Natural killer cell (primary cell): ENCODE results near the gene SPEF2. TPM values are rescaled to one million over a fixed set of nuclear protein-coding genes. Genes with fewer than 3 reads are reported as not detected.

Source experiments
- ATAC-seq, 3 donors: fragments of 150-1000 bp in 2 of 3; fragments of 200-7000 bp in 1 of 3; cut with Tn5 transposase; 1 replicate in 1 of 3; 2 replicates in 2 of 3; pipeline ENCODE4 v1.10.0; 2021; ENCODE audit warnings: mild to moderate bottlenecking in 2 of 3, moderate library complexity in 2 of 3
- DNase-seq, 2 donors: peaks; one replicate each; pipeline versions ENCODE4 v3.0.0 to v3.0.0-alpha.2; 2013 to 2021; ENCODE audit warnings: mixed read lengths in 1 of 2
- H3K27ac ChIP-seq: one replicate; pipeline ENCODE4 v1.5.1; 2013; ENCODE audit warnings: mild to moderate bottlenecking, low read length
- H3K27me3 ChIP-seq: one replicate; pipeline ENCODE4 v1.6.1; 2013; ENCODE audit warnings: low read length; ENCODE audit not compliant: control insufficient read depth, insufficient read depth
- H3K36me3 ChIP-seq: one replicate; pipeline ENCODE4 v1.6.1; 2013; ENCODE audit warnings: low read length; ENCODE audit not compliant: control insufficient read depth, insufficient read depth
- H3K4me1 ChIP-seq: one replicate; pipeline ENCODE4 v1.6.1; 2013; ENCODE audit warnings: low read length; ENCODE audit not compliant: control insufficient read depth, insufficient read depth
- H3K4me3 ChIP-seq: one replicate; pipeline ENCODE4 v1.5.1; 2013; ENCODE audit warnings: low read length
- H3K9me3 ChIP-seq: one replicate; pipeline ENCODE4 v1.6.1; 2013; ENCODE audit warnings: low read length; ENCODE audit not compliant: control insufficient read depth, insufficient read depth
- H3K27ac Mint-ChIP-seq, 2 donors: one replicate each; pipeline ENCODE4 v1.8.0; 2022; ENCODE audit warnings: mild to moderate bottlenecking in 2 of 2, mixed read lengths in 2 of 2, moderate library complexity in 1 of 2
- H3K27me3 Mint-ChIP-seq, 2 donors: one replicate each; pipeline ENCODE4 v1.8.0; 2022; ENCODE audit warnings: low read depth in 2 of 2, mixed read lengths in 2 of 2
- H3K36me3 Mint-ChIP-seq: one replicate; pipeline ENCODE4 v1.8.0; 2022; ENCODE audit warnings: mixed read lengths
- H3K4me1 Mint-ChIP-seq, 2 donors: one replicate each; pipeline ENCODE4 v1.8.0; 2022; ENCODE audit warnings: mixed read lengths in 2 of 2
- H3K4me3 Mint-ChIP-seq: one replicate; pipeline ENCODE4 v1.8.0; 2022; ENCODE audit warnings: mild to moderate bottlenecking, moderate library complexity, mixed read lengths
- H3K9me3 Mint-ChIP-seq, 2 donors: one replicate each; pipeline ENCODE4 v1.8.0; 2022; ENCODE audit warnings: mixed read lengths in 2 of 2
- CTCF ChIP-seq: fragments of 200-600 bp; IDR thresholded peaks from one replicate; pipeline ENCODE4 v1.8.0; 2022; ENCODE audit warnings: antibody characterized with exemption
- WGBS: methylation state at CpG from one replicate; pipeline ENCODE4 v1.1.7; 2013; ENCODE audit warnings: missing lambda C conversion rate; ENCODE audit not compliant: insufficient coverage; 5-methylcytosine and 5-hydroxymethylcytosine counted together
- intact Hi-C: fragments of 100-400 bp; cut with micrococcal nuclease; formaldehyde crosslinking; loops from one replicate; pipeline ENCODE4 v1.14.2; 2022
- total RNA-seq, 4 donors: library from RNA; stranded (reverse); fragments of 120-200 nt in 1 of 4; gene quantifications; one replicate each; pipeline versions ENCODE4 v1.2.3 to v1.2.4, GENCODE V29; 2013 to 2022

Gene SPEF2
- total RNA-seq, 3 donors from 2014 or later (not counting 1 experiment from before 2014, with no cell fraction given): 6.2 to 13.1 (median 8.5) TPM

- Mint-ChIP-seq H3K27me3 (peaks cover 0 to 5% of the 10 kb centered on the region in 2 donors), H3K27ac (no peak overlapping the region), H3K4me3 (no peak overlapping the region), H3K4me1 (peaks cover 15 to 18% of the 10 kb centered on the region in 2 donors), H3K36me3 (no peaks in the 10 kb centered on the region), H3K9me3 (no peaks in the 10 kb centered on the region)
- ATAC-seq (no peak), DNase-seq (no peak)
- Histone ChIP-seq H3K4me3 (no peak overlapping the region), H3K27me3 (no peaks in the 10 kb centered on the region), H3K9me3 (no peaks in the 10 kb centered on the region), H3K36me3 (peaks cover 23% of the 10 kb centered on the region), H3K4me1 (no peaks in the 10 kb centered on the region), H3K27ac (peak overlapping the region; percentile 47)
- no peak for TF ChIP-seq CTCF
- intact Hi-C loops: no loop called here
- WGBS: no CpG with 5 or more reads among the region's 1 CpG
Measured at GRCh38 chr5:35861718-35862117, 244.1 kb downstream of the SPEF2 start.

GRCh38 chr5:35862126-35862525 lies 244.5 kb downstream of the SPEF2 start:
- Histone ChIP-seq H3K4me1 (no peaks in the 10 kb centered on the region), H3K27ac (peak overlapping the region; percentile 47), H3K27me3 (no peaks in the 10 kb centered on the region), H3K4me3 (no peak overlapping the region), H3K36me3 (peaks cover 26% of the 10 kb centered on the region), H3K9me3 (no peaks in the 10 kb centered on the region)
- no peak for DNase-seq
- Mint-ChIP-seq H3K27ac (no peak overlapping the region), H3K4me1 (peaks cover 11 to 14% of the 10 kb centered on the region in 2 donors), H3K4me3 (no peak overlapping the region), H3K9me3 (no peaks in the 10 kb centered on the region), H3K36me3 (no peaks in the 10 kb centered on the region), H3K27me3 (peaks cover 0 to 5% of the 10 kb centered on the region in 2 donors)
- WGBS: 54% methylated on average over 2 of the region's 2 CpGs
- intact Hi-C loops: no loop called here
- TF ChIP-seq CTCF: no peak
- no peak for ATAC-seq

GRCh38 chr5:35863159-35863558 lies 245.5 kb downstream of the SPEF2 start:
- H3K9me3 Mint-ChIP-seq: no peaks in the 10 kb centered on the region
- 45% methylated on average over 3 of the region's 3 CpGs for WGBS
- intact Hi-C loops: no loop called here
- H3K36me3 Mint-ChIP-seq: no peaks in the 10 kb centered on the region
- peak overlapping the region; percentile 2 for H3K4me3 ChIP-seq
- H3K4me1 ChIP-seq: no peaks in the 10 kb centered on the region
- no peak for TF ChIP-seq CTCF
- peaks cover 35% of the 10 kb centered on the region for H3K36me3 ChIP-seq
- peaks cover 11 to 13% of the 10 kb centered on the region in 2 donors for H3K4me1 Mint-ChIP-seq
- DNase-seq (no peak), ATAC-seq (no peak)
- peaks cover 0 to 5% of the 10 kb centered on the region in 2 donors for H3K27me3 Mint-ChIP-seq
- H3K27ac ChIP-seq: no peak overlapping the region
- H3K27me3 ChIP-seq: no peaks in the 10 kb centered on the region
- no peak overlapping the region for H3K27ac Mint-ChIP-seq
- no peaks in the 10 kb centered on the region for H3K9me3 ChIP-seq
- H3K4me3 Mint-ChIP-seq: peak overlapping the region; percentile 4

Other genes starting within 250 kb of the SPEF2 start
- gene IL7R, start 239.0 kb downstream of the SPEF2 start, total RNA-seq: 10 to 100 TPM; 22.0 to 42.7 (median 30.4) TPM